Transverse colon (tissue), 4 donors: ENCODE data around the gene JPH2.

Experiments
- EP300 ChIP-seq: sonication (generic); formaldehyde crosslinking; IDR thresholded peaks from one replicate; pipeline ENCODE4 v1.6.1; 2017; ENCODE audit warnings: antibody characterized with exemption, low read depth
- POLR2AphosphoS5 ChIP-seq, 3 donors: sonication (generic); formaldehyde crosslinking; IDR thresholded peaks; one replicate each; pipeline ENCODE4 v1.6.1; 2016; ENCODE audit warnings: antibody characterized with exemption in 3 of 3
- TF ChIP-seq, protein P1 (sequence below), 5 experiments: fragments of 200-600 bp in 3 of 5; fragments of 450-650 bp in 2 of 5; sonication (generic) in 3 of 5; IDR thresholded peaks; 1 replicate in 2 of 5; 2 replicates in 3 of 5; pipeline ENCODE4 v1.5.1; 2016 to 2017; ENCODE audit warnings: antibody characterized with exemption in 5 of 5, inconsistent platforms in 3 of 5, mild to moderate bottlenecking in 2 of 5, moderate library complexity in 1 of 5

DNA sequence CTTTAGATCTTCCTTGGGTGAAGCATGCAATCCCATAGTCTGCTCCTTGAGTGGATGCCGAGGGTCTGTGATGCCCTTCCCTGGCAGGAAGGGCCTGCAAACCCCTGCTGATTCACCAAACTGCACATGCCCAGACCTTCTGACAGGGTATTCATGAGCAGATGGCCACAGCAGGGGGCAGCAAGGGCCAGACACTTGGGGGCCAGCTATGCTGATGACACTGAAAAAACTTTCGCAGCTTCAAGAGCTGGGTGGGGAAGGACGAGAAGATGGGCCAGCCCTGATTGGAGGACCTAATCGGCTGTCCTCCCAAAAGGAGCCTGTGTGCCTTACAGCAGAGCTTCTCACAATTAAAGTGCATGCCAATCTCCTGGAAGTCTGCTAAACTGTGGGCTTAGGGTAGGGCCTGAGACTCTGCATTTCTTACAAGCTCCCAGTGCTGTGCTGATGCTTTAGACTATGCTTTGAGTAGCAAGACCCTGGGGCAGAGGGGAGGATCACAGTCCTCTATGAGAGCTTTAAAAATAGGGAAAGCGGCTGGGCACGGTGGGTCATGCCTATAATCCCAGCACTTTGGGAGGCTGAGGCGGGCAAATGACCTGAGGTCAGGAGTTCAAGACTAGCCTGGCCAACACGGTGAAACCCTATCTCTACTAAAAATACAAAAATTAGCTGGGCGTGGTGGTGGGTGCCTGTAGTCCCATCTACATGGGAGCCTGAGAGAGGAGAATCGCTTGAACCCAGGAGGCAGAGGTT, 44.9 kb upstream of the JPH2 start:
- TF ChIP-seq, protein P1, sequence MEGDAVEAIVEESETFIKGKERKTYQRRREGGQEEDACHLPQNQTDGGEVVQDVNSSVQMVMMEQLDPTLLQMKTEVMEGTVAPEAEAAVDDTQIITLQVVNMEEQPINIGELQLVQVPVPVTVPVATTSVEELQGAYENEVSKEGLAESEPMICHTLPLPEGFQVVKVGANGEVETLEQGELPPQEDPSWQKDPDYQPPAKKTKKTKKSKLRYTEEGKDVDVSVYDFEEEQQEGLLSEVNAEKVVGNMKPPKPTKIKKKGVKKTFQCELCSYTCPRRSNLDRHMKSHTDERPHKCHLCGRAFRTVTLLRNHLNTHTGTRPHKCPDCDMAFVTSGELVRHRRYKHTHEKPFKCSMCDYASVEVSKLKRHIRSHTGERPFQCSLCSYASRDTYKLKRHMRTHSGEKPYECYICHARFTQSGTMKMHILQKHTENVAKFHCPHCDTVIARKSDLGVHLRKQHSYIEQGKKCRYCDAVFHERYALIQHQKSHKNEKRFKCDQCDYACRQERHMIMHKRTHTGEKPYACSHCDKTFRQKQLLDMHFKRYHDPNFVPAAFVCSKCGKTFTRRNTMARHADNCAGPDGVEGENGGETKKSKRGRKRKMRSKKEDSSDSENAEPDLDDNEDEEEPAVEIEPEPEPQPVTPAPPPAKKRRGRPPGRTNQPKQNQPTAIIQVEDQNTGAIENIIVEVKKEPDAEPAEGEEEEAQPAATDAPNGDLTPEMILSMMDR (IDR thresholded peaks at IDR 0.05) = no peak
- no peak for TF ChIP-seq POLR2AphosphoS5 (IDR thresholded peaks at IDR 0.05)
- TF ChIP-seq EP300 = no peak
